ENCODE results near the gene CASP4.

CASP4 gene

GRCh38 chr11:104926771-104927611 is 41.4 kb downstream of the CASP4 start:
- Mint-ChIP-seq H3K9me3 (peaks cover 23 to 27% of the 10 kb centered on the region in 2 donors), H3K4me3 (no peak overlapping the region), H3K27me3 (no peaks in the 10 kb centered on the region), H3K36me3 (peaks cover 23 to 54% of the 10 kb centered on the region in 2 donors), H3K4me1 (peaks cover 23 to 50% of the 10 kb centered on the region in 2 donors), H3K27ac (no peak overlapping the region)
- ATAC-seq (replicated peaks) (no peak), DNase-seq (no peak)

GRCh38 chr11:104925850-104926249 is 42.5 kb downstream of the CASP4 start:
- peaks cover 22 to 24% of the 10 kb centered on the region in 2 donors for H3K9me3 Mint-ChIP-seq
- no peaks in the 10 kb centered on the region for H3K27me3 Mint-ChIP-seq
- H3K4me3 Mint-ChIP-seq = no peak overlapping the region
- H3K27ac Mint-ChIP-seq = no peak overlapping the region
- ATAC-seq (replicated peaks) = no peak
- H3K4me1 Mint-ChIP-seq = peaks cover 26 to 49% of the 10 kb centered on the region in 2 donors
- H3K36me3 Mint-ChIP-seq = peaks cover 18 to 42% of the 10 kb centered on the region in 2 donors
- no peak for DNase-seq

- Mint-ChIP-seq H3K27ac (peak overlapping the region; percentile 92), H3K4me3 (peak overlapping the region; percentile 81 to 88), H3K36me3 (peaks cover 0 to 2% of the 10 kb centered on the region in 2 donors), H3K9me3 (no peaks in the 10 kb centered on the region), H3K27me3 (no peaks in the 10 kb centered on the region), H3K4me1 (peaks cover 41 to 75% of the 10 kb centered on the region in 2 donors)
- DNase-seq (no peak), ATAC-seq (replicated peaks) (peak; percentile 66 to 73)
Measured at GRCh38 chr11:104918113-104918824, 50.1 kb downstream of the CASP4 start.

- H3K36me3 Mint-ChIP-seq = no peaks in the 10 kb centered on the region
- peak overlapping the region; percentile 81 to 88 for H3K4me3 Mint-ChIP-seq
- ATAC-seq (replicated peaks) = peak; percentile 38 to 46
- H3K27me3 Mint-ChIP-seq = no peaks in the 10 kb centered on the region
- H3K4me1 Mint-ChIP-seq = peaks cover 37 to 71% of the 10 kb centered on the region in 2 donors
- H3K27ac Mint-ChIP-seq = peak overlapping the region; percentile 92
- no peak for DNase-seq
- no peaks in the 10 kb centered on the region for H3K9me3 Mint-ChIP-seq
Measured at GRCh38 chr11:104917271-104918112, 50.9 kb downstream of the CASP4 start.

GRCh38 chr11:104916442-104916841 is 51.9 kb downstream of the CASP4 start:
- H3K36me3 Mint-ChIP-seq = no peaks in the 10 kb centered on the region
- peaks cover 29 to 63% of the 10 kb centered on the region in 2 donors for H3K4me1 Mint-ChIP-seq
- no peaks in the 10 kb centered on the region for H3K9me3 Mint-ChIP-seq
- H3K4me3 Mint-ChIP-seq = peak overlapping the region; percentile 43 to 65
- H3K27me3 Mint-ChIP-seq = no peaks in the 10 kb centered on the region
- no peak for ATAC-seq (replicated peaks)
- no peak for DNase-seq
- H3K27ac Mint-ChIP-seq = peak overlapping the region; percentile 78

GRCh38 chr11:104912102-104912501 is 56.3 kb downstream of the CASP4 start:
- H3K4me3 Mint-ChIP-seq = no peak overlapping the region

GRCh38 chr11:104908186-104908531 is 60.2 kb downstream of the CASP4 start:
- Mint-ChIP-seq H3K27me3 (no peaks in the 10 kb centered on the region), H3K4me1 (peaks cover 8 to 15% of the 10 kb centered on the region in 2 donors), H3K36me3 (peaks cover 3 to 5% of the 10 kb centered on the region in 2 donors), H3K27ac (peak overlapping the region; percentile 43), H3K9me3 (peaks cover 0 to 2% of the 10 kb centered on the region in 2 donors), H3K4me3 (no peak overlapping the region)
- peak; percentile 14 to 27 for ATAC-seq (replicated peaks)
- DNase-seq = no peak

More at GRCh38 chr11:104912102-104912501, 56.3 kb downstream of the CASP4 start:
- Mint-ChIP-seq H3K27me3 (no peaks in the 10 kb centered on the region), H3K36me3 (peaks cover 2 to 3% of the 10 kb centered on the region in 2 donors), H3K4me1 (peaks cover 23 to 45% of the 10 kb centered on the region in 2 donors), H3K9me3 (peaks cover 0 to 2% of the 10 kb centered on the region in 2 donors), H3K27ac (no peak overlapping the region)
- ATAC-seq (replicated peaks) = no peak
- DNase-seq = no peak

- H3K9me3 Mint-ChIP-seq = peaks cover 0 to 2% of the 10 kb centered on the region in 2 donors
- ATAC-seq (replicated peaks) (peak; percentile 65 to 88), DNase-seq (no peak)
- H3K27ac Mint-ChIP-seq = no peak overlapping the region
- no peaks in the 10 kb centered on the region for H3K27me3 Mint-ChIP-seq
- H3K4me3 Mint-ChIP-seq = no peak overlapping the region
- peaks cover 8 to 13% of the 10 kb centered on the region in 2 donors for H3K4me1 Mint-ChIP-seq
- peaks cover 3 to 6% of the 10 kb centered on the region in 2 donors for H3K36me3 Mint-ChIP-seq
Measured at GRCh38 chr11:104907521-104908185, 60.7 kb downstream of the CASP4 start.

GRCh38 chr11:104905271-104905670 is 63.1 kb downstream of the CASP4 start:
- ATAC-seq (replicated peaks) = no peak
- H3K27ac Mint-ChIP-seq = no peak overlapping the region

GRCh38 chr11:104899226-104899625 is 69.1 kb downstream of the CASP4 start:
- no peak overlapping the region for H3K4me3 Mint-ChIP-seq
- ATAC-seq (replicated peaks) (no peak), DNase-seq (no peak)
- peaks cover 0 to 3% of the 10 kb centered on the region in 2 donors for H3K9me3 Mint-ChIP-seq
- H3K27me3 Mint-ChIP-seq = no peaks in the 10 kb centered on the region
- peaks cover 21 to 27% of the 10 kb centered on the region in 2 donors for H3K4me1 Mint-ChIP-seq
- peaks cover 2 to 5% of the 10 kb centered on the region in 2 donors for H3K36me3 Mint-ChIP-seq
- H3K27ac Mint-ChIP-seq = no peak overlapping the region

More at GRCh38 chr11:104905271-104905670, 63.1 kb downstream of the CASP4 start:
- Mint-ChIP-seq H3K36me3 (peaks cover 6 to 7% of the 10 kb centered on the region in 2 donors), H3K4me3 (no peak overlapping the region), H3K9me3 (peaks cover 0 to 5% of the 10 kb centered on the region in 2 donors), H3K27me3 (no peaks in the 10 kb centered on the region), H3K4me1 (peaks cover 15 to 19% of the 10 kb centered on the region in 2 donors)
- no peak for DNase-seq

GRCh38 chr11:104898685-104899013 is 69.7 kb downstream of the CASP4 start:
- no peak for DNase-seq

GRCh38 chr11:104897891-104898684 is 70.3 kb downstream of the CASP4 start, which contains the start of gene CASP12:
CASP12 (minus strand) TSS chr11:104898460.
- ATAC-seq (replicated peaks) (peak in 1 of 2 donors; percentile 29), DNase-seq (no peak)
- Mint-ChIP-seq H3K36me3 (peaks cover 2 to 5% of the 10 kb centered on the region in 2 donors), H3K27me3 (no peaks in the 10 kb centered on the region), H3K4me3 (peak within 1 kb of the TSS; percentile 39 to 61), H3K9me3 (peaks cover 0 to 3% of the 10 kb centered on the region in 2 donors), H3K4me1 (peaks cover 21 to 27% of the 10 kb centered on the region in 2 donors), H3K27ac (no peak within 1 kb of the TSS)

More at GRCh38 chr11:104898685-104899013, 69.7 kb downstream of the CASP4 start:
- Mint-ChIP-seq H3K27ac (no peak overlapping the region), H3K4me1 (peaks cover 21 to 27% of the 10 kb centered on the region in 2 donors), H3K9me3 (peaks cover 0 to 3% of the 10 kb centered on the region in 2 donors), H3K27me3 (no peaks in the 10 kb centered on the region), H3K4me3 (peak overlapping the region; percentile 39 to 61), H3K36me3 (peaks cover 2 to 5% of the 10 kb centered on the region in 2 donors)
- no peak for ATAC-seq (replicated peaks)

GRCh38 chr11:104895634-104896033 is 72.7 kb downstream of the CASP4 start:
- Mint-ChIP-seq H3K27me3 (no peaks in the 10 kb centered on the region), H3K27ac (no peak overlapping the region), H3K36me3 (no peaks in the 10 kb centered on the region), H3K4me1 (peaks cover 13 to 23% of the 10 kb centered on the region in 2 donors), H3K4me3 (no peak overlapping the region), H3K9me3 (no peaks in the 10 kb centered on the region)
- DNase-seq = no peak
- no peak for ATAC-seq (replicated peaks)
